ENCODE results near the gene INHA. TPM values are rescaled to one million over a fixed set of nuclear protein-coding genes. Genes with fewer than 3 reads are reported as not detected.

INHA gene
- total RNA-seq, 8 experiments from 2014 or later, result 0.28 to 2.3 (median 1.3) TPM

- Histone ChIP-seq H3K4me3 (peak overlapping the region; percentile 53 to 89 (median 70)), H3K4me1 (replicated peaks in 1 of 2) (peaks cover 10 to 22% of the 10 kb centered on the region in 2 donors), H3K27ac (peak overlapping the region in 1 of 2 donors; percentile 13)
- 0 to 100% (median 28%) methylated on average over 1 to 7 of the region's 9 CpGs; no CpG with 5 or more reads in 2 of the 10 experiments for WGBS, 10 experiments
- in situ Hi-C loops (cut with MboI; ENCODE audit: low pct_unique_long_range_greater_than_20kb in 2 of 9, low sequenced_read_pairs in 9 of 9, unreplicated experiment in 9 of 9), result no loop called here
- no peak for ATAC-seq (replicated peaks in 6 of 8)
Observed at GRCh38 chr2:219598308-219599078, 26.4 kb downstream of the INHA start.

- no peak for ATAC-seq (replicated peaks in 6 of 8)
- in situ Hi-C loops (cut with MboI; ENCODE audit: low pct_unique_long_range_greater_than_20kb in 2 of 9, low sequenced_read_pairs in 9 of 9, unreplicated experiment in 9 of 9), result no loop called here
- H3K4me1 ChIP-seq (replicated peaks in 1 of 2), result no peaks in the 10 kb centered on the region
- no peak overlapping the region for H3K27ac ChIP-seq
- WGBS, 10 experiments, result 75 to 100% (median 98%) methylated on average over 1 to 5 of the region's 5 CpGs; no CpG with 5 or more reads in 4 of the 10 experiments
- no peak overlapping the region for H3K4me3 ChIP-seq
Observed at GRCh38 chr2:219603771-219604170, 31.7 kb downstream of the INHA start.

GRCh38 chr2:219605607-219605954, 33.5 kb downstream of the INHA start:
- no peak for ATAC-seq (replicated peaks in 6 of 8)
- Histone ChIP-seq H3K4me3 (no peak overlapping the region), H3K4me1 (replicated peaks in 1 of 2) (no peaks in the 10 kb centered on the region), H3K27ac (no peak overlapping the region)
- in situ Hi-C loops (cut with MboI; ENCODE audit: low pct_unique_long_range_greater_than_20kb in 2 of 9, low sequenced_read_pairs in 9 of 9, unreplicated experiment in 9 of 9), result no loop called here
- WGBS, 10 experiments, result 50 to 83% methylated on average over 1 of the region's 6 CpGs; no CpG with 5 or more reads in 8 of the 10 experiments

GRCh38 chr2:219607931-219608330, 35.8 kb downstream of the INHA start:
- H3K27ac ChIP-seq, result no peak overlapping the region
- H3K4me1 ChIP-seq (replicated peaks in 1 of 2), result no peaks in the 10 kb centered on the region
- ATAC-seq (replicated peaks in 6 of 8), result no peak
- no peak overlapping the region for H3K4me3 ChIP-seq
- 83 to 100% (median 90%) methylated on average over 2 to 5 of the region's 15 CpGs; no CpG with 5 or more reads in 7 of the 10 experiments for WGBS, 10 experiments
- in situ Hi-C loops (cut with MboI; ENCODE audit: low pct_unique_long_range_greater_than_20kb in 2 of 9, low sequenced_read_pairs in 9 of 9, unreplicated experiment in 9 of 9), result no loop called here

- H3K4me1 ChIP-seq (replicated peaks in 1 of 2), result no peaks in the 10 kb centered on the region
- H3K4me3 ChIP-seq, result no peak overlapping the region
- WGBS, 10 experiments, result 50 to 60% methylated on average over 1 to 2 of the region's 15 CpGs; no CpG with 5 or more reads in 8 of the 10 experiments
- no peak for ATAC-seq (replicated peaks in 6 of 8)
- in situ Hi-C loops (cut with MboI; ENCODE audit: low pct_unique_long_range_greater_than_20kb in 2 of 9, low sequenced_read_pairs in 9 of 9, unreplicated experiment in 9 of 9), result no loop called here
- no peak overlapping the region for H3K27ac ChIP-seq
Observed at GRCh38 chr2:219608399-219608964, 36.4 kb downstream of the INHA start.

GRCh38 chr2:219609149-219609750, 37.1 kb downstream of the INHA start:
- in situ Hi-C loops (cut with MboI; ENCODE audit: low pct_unique_long_range_greater_than_20kb in 2 of 9, low sequenced_read_pairs in 9 of 9, unreplicated experiment in 9 of 9), result no loop called here
- 50 to 100% (median 88%) methylated on average over 1 to 5 of the region's 13 CpGs; no CpG with 5 or more reads in 4 of the 10 experiments for WGBS, 10 experiments
- ATAC-seq (replicated peaks in 6 of 8), result no peak
- H3K4me3 ChIP-seq, result no peak overlapping the region
- H3K4me1 ChIP-seq (replicated peaks in 1 of 2), result no peaks in the 10 kb centered on the region
- no peak overlapping the region for H3K27ac ChIP-seq

GRCh38 chr2:219611306-219611705, 39.2 kb downstream of the INHA start:
- H3K4me3 ChIP-seq, result no peak overlapping the region
- 96 to 100% methylated on average over 1 to 5 of the region's 9 CpGs; no CpG with 5 or more reads in 8 of the 10 experiments for WGBS, 10 experiments
- no peak overlapping the region for H3K27ac ChIP-seq
- no peak for ATAC-seq (replicated peaks in 6 of 8)
- H3K4me1 ChIP-seq (replicated peaks in 1 of 2), result no peaks in the 10 kb centered on the region
- in situ Hi-C loops (cut with MboI; ENCODE audit: low pct_unique_long_range_greater_than_20kb in 2 of 9, low sequenced_read_pairs in 9 of 9, unreplicated experiment in 9 of 9), result no loop called here

- Histone ChIP-seq H3K4me1 (replicated peaks in 1 of 2) (no peaks in the 10 kb centered on the region), H3K27ac (no peak overlapping the region), H3K4me3 (no peak overlapping the region)
- in situ Hi-C loops (cut with MboI; ENCODE audit: low pct_unique_long_range_greater_than_20kb in 2 of 9, low sequenced_read_pairs in 9 of 9, unreplicated experiment in 9 of 9), result no loop called here
- 0 to 96% (median 86%) methylated on average over 1 to 8 of the region's 12 CpGs; no CpG with 5 or more reads in 5 of the 10 experiments for WGBS, 10 experiments
- peak in 1 of 8 experiments; percentile 13 for ATAC-seq (replicated peaks in 6 of 8)
Observed at GRCh38 chr2:219611866-219612576, 39.9 kb downstream of the INHA start.

GRCh38 chr2:219612577-219613286, 40.6 kb downstream of the INHA start:
- ATAC-seq (replicated peaks in 6 of 8), result no peak
- H3K4me1 ChIP-seq (replicated peaks in 1 of 2), result no peaks in the 10 kb centered on the region
- in situ Hi-C loops (cut with MboI; ENCODE audit: low pct_unique_long_range_greater_than_20kb in 2 of 9, low sequenced_read_pairs in 9 of 9, unreplicated experiment in 9 of 9), result no loop called here
- no peak overlapping the region for H3K4me3 ChIP-seq
- 33 to 100% (median 88%) methylated on average over 1 to 3 of the region's 15 CpGs; no CpG with 5 or more reads in 4 of the 10 experiments for WGBS, 10 experiments
- H3K27ac ChIP-seq, result no peak overlapping the region

- Histone ChIP-seq H3K4me1 (replicated peaks in 1 of 2) (peaks cover under 1 to 3% of the 10 kb centered on the region in 2 donors), H3K27ac (no peak overlapping the region), H3K4me3 (no peak overlapping the region)
- WGBS, 10 experiments, result no CpG with 5 or more reads among the region's 11 CpGs
- in situ Hi-C loops (cut with MboI; ENCODE audit: low pct_unique_long_range_greater_than_20kb in 2 of 9, low sequenced_read_pairs in 9 of 9, unreplicated experiment in 9 of 9), result no loop called here
- no peak for ATAC-seq (replicated peaks in 6 of 8)
Observed at GRCh38 chr2:219613461-219614070, 41.5 kb downstream of the INHA start.

- in situ Hi-C loops (cut with MboI; ENCODE audit: low pct_unique_long_range_greater_than_20kb in 2 of 9, low sequenced_read_pairs in 9 of 9, unreplicated experiment in 9 of 9), result no loop called here
- 93 to 100% (median 97%) methylated on average over 1 to 6 of the region's 11 CpGs; no CpG with 5 or more reads in 7 of the 10 experiments for WGBS, 10 experiments
- H3K27ac ChIP-seq, result no peak overlapping the region
- no peak overlapping the region for H3K4me3 ChIP-seq
- peaks cover 4 to 8% of the 10 kb centered on the region in 2 donors for H3K4me1 ChIP-seq (replicated peaks in 1 of 2)
- no peak for ATAC-seq (replicated peaks in 6 of 8)
Observed at GRCh38 chr2:219614076-219614860, 42.2 kb downstream of the INHA start.

GRCh38 chr2:219615036-219615435, 42.9 kb downstream of the INHA start:
- in situ Hi-C loops (cut with MboI; ENCODE audit: low pct_unique_long_range_greater_than_20kb in 2 of 9, low sequenced_read_pairs in 9 of 9, unreplicated experiment in 9 of 9), result no loop called here
- Histone ChIP-seq H3K27ac (no peak overlapping the region), H3K4me1 (replicated peaks in 1 of 2) (peaks cover 4 to 8% of the 10 kb centered on the region in 2 donors), H3K4me3 (no peak overlapping the region)
- no peak for ATAC-seq (replicated peaks in 6 of 8)
- WGBS, 10 experiments, result no CpG with 5 or more reads among the region's 11 CpGs

All from motor neuron (in vitro differentiated cells).